ENCODE data around the gene CTRB1. TPM values are rescaled to one million over a fixed set of nuclear protein-coding genes. Genes with fewer than 3 reads are reported as not detected.

Gene CTRB1
- total and polyA plus RNA-seq, 2 of the 13 experiments (the other 11 are each of a cell fraction or from before 2014, with no cell fraction given) = not detected

DNA sequence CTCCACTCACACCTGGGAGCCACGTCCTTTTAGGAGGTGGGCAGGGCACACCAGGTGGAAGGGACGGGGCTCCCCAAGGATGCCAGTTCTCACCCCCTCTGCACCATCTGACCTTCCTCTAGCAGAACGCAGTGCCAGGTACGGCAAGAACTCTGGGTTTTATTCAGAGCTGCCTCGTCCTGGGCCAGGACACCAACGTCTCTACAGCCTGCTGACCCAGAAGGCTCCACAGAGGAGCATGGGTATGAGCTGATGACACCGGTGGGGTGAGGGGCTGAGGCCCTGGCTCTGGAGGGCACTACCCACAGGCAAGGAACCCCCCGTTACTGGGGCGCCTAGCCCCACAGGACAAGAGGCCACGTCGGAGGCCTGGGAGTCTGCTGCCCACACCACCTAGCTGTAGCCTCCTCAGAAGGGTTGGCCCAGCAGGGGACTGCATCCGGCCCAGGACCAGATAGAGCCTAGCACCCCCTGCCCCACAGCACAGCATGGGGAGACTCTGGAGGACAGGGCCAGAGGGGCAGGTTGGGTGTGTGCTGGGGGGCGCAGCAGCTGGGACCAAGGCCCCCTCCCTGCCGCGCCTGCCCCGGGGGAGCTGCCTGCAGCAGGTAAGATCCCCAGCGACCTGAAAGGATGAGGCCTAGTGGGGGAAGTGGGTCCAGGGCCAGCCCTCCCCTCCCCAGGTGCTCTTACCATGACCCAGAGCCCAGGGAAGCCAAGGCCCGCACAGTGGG, 18.8 kb downstream of the CTRB1 start (continued):
- TF ChIP-seq, protein P1, sequence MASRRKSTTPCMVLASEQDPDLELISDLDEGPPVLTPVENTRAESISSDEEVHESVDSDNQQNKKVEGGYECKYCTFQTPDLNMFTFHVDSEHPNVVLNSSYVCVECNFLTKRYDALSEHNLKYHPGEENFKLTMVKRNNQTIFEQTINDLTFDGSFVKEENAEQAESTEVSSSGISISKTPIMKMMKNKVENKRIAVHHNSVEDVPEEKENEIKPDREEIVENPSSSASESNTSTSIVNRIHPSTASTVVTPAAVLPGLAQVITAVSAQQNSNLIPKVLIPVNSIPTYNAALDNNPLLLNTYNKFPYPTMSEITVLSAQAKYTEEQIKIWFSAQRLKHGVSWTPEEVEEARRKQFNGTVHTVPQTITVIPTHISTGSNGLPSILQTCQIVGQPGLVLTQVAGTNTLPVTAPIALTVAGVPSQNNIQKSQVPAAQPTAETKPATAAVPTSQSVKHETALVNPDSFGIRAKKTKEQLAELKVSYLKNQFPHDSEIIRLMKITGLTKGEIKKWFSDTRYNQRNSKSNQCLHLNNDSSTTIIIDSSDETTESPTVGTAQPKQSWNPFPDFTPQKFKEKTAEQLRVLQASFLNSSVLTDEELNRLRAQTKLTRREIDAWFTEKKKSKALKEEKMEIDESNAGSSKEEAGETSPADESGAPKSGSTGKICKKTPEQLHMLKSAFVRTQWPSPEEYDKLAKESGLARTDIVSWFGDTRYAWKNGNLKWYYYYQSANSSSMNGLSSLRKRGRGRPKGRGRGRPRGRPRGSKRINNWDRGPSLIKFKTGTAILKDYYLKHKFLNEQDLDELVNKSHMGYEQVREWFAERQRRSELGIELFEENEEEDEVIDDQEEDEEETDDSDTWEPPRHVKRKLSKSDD (CRISPR knock-in tag; IDR thresholded peaks at IDR 0.05; ENCODE audit: low read depth) = no peak
- TF ChIP-seq ATF7 (IDR thresholded peaks at IDR 0.05) (no peak), ATF7 (CRISPR knock-in tag; IDR thresholded peaks at IDR 0.05) (no peak)
- TF ChIP-seq, protein P2, sequence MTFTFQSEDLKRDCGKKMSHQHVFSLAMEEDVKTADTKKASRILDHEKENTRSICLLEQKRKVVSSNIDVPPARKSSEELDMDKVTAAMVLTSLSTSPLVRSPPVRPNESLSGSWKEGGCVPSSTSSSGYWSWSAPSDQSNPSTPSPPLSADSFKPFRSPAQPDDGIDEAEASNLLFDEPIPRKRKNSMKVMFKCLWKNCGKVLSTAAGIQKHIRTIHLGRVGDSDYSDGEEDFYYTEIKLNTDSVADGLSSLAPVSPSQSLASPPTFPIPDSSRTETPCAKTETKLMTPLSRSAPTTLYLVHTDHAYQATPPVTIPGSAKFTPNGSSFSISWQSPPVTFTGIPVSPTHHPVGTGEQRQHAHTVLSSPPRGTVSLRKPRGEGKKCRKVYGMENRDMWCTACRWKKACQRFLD (CRISPR knock-in tag; IDR thresholded peaks at IDR 0.05; ENCODE audit: borderline replicate concordance) = 0 out of 2 replicates have a peak, but pooled peaks have one; percentile 12

DNA sequence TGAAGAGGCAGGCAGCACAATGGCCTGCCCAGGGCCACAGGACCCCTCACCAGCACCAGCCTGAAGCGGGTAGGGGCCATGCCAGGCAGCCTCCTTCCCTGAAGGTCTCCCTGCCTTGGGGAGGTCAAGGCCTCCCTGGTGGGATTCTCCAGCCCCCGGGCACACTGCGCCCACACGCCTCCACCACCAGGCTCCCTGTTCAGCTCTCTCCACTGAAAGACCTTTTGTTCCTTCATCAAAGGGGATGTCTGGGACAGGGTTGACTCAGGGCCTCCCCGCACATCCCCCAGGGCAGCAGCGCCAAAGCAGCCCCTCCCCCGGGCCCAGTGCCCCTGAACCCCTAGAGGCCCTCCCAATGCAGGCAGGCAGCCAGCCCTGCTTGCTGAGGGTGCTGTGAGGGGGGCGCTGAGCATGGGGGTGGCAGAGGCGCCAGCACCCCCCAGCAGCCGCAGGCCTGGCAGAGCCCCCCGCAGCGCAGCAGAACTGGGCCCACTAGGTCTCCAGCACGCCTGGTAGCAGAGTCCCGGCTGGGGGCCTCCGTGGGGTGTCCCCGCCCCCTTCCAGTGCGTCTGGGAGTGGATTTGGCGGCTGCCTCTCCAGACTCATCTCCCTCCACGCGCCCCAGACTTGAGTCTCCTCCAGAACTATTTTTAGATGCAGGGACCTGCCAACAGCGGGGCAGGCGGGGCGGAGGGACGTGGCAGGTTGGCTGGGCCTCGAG, 19.5 kb downstream of the CTRB1 start:
- ChIA-PET CTCF (ENCODE audit: low intra/inter-chr PET ratio, low total read pairs) (interaction anchor here (1.1 kb wide), 1 partner anchor 148 kb away, joined by 3 read pairs; no protein-coding TSS in a partner anchor), POLR2A (interaction anchor here (1.1 to 4.0 kb wide), 5 partner anchors 10 to 67 kb away, joined by 4 to 15 read pairs (median 4); partner anchors contain the start of gene BCAR1)
- Histone ChIP-seq H3K79me2 (ENCODE audit: insufficient read depth, low read length) (peaks cover 49% of the 10 kb centered on the region), H3K27me3 (ENCODE audit: control insufficient read depth in 1 of 2, insufficient read depth in 2 of 2, low read length in 2 of 2) (no peaks in the 10 kb centered on the region), H3K36me3 (replicated peaks in 1 of 2; ENCODE audit: control insufficient read depth in 1 of 2, insufficient read depth in 2 of 2, low read length in 2 of 2) (peaks cover 52 to 62% of the 10 kb centered on the region in 2 experiments), H3K9me3 (ENCODE audit: low read length) (no peaks in the 10 kb centered on the region), H3K4me2 (ENCODE audit: low read depth, low read length) (peak overlapping the region; percentile 60), H3K9ac (ENCODE audit: insufficient read depth, low read depth, low read length) (peak overlapping the region; percentile 72), H4K20me1 (ENCODE audit: insufficient read depth, low read length) (peaks cover 8% of the 10 kb centered on the region), H2AFZ (ENCODE audit: low read length) (no peak overlapping the region), H3K27ac (ENCODE audit: extremely low read length, insufficient read depth, low read length) (peak overlapping the region; percentile 77), H3K4me3 (replicated peaks in 1 of 3; ENCODE audit: insufficient read depth in 1 of 3, low read depth in 2 of 3, low read length in 3 of 3) (peak overlapping the region in 1 of 3 experiments; percentile 17; a peak in 1 of 6 replicates), H3K4me1 (ENCODE audit: insufficient read depth, low read length) (peaks cover 59% of the 10 kb centered on the region)
- BruUV-seq (replicated peaks) = no TSS peak
- ATAC-seq (peak; percentile 42), DNase-seq (ENCODE audit: low spot score) (peak; percentile 89), FAIRE-seq (peak; percentile 68)
- 41% methylated on average over 13 of the region's 25 CpGs for WGBS (ENCODE audit: low lambda C conversion rate)
- intact Hi-C loops (cut with micrococcal nuclease; ENCODE audit: unreplicated experiment) = loop anchor here (2.0 kb wide), 2 partner anchors 25 to 147 kb away; no protein-coding TSS in a partner anchor
- in situ Hi-C loops (cut with HindIII; ENCODE audit: extremely low pct_ligation_motif_present, low pct_unique_long_range_greater_than_20kb) = no loop called here
- TF ChIP-seq, protein P2 (CRISPR knock-in tag; IDR thresholded peaks at IDR 0.05; ENCODE audit: borderline replicate concordance) = 0 out of 2 replicates have a peak, but pooled peaks have one; percentile 8
- TF ChIP-seq, protein P3, sequence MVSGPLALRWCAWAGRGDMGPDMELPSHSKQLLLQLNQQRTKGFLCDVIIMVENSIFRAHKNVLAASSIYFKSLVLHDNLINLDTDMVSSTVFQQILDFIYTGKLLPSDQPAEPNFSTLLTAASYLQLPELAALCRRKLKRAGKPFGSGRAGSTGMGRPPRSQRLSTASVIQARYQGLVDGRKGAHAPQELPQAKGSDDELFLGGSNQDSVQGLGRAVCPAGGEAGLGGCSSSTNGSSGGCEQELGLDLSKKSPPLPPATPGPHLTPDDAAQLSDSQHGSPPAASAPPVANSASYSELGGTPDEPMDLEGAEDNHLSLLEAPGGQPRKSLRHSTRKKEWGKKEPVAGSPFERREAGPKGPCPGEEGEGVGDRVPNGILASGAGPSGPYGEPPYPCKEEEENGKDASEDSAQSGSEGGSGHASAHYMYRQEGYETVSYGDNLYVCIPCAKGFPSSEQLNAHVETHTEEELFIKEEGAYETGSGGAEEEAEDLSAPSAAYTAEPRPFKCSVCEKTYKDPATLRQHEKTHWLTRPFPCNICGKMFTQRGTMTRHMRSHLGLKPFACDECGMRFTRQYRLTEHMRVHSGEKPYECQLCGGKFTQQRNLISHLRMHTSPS (CRISPR knock-in tag; IDR thresholded peaks at IDR 0.05; ENCODE audit: low read depth) = peak; percentile 98
- peak; percentile 15 for TF ChIP-seq HNRNPLL (IDR thresholded peaks at IDR 0.05; ENCODE audit: low read depth, low read length, poor library complexity, severe bottlenecking)
- TF ChIP-seq NRL (CRISPR knock-in tag; IDR thresholded peaks at IDR 0.05; ENCODE audit: borderline replicate concordance) = 0 out of 2 replicates have a peak, but pooled peaks have one; percentile 19
- TF ChIP-seq, protein P4, sequence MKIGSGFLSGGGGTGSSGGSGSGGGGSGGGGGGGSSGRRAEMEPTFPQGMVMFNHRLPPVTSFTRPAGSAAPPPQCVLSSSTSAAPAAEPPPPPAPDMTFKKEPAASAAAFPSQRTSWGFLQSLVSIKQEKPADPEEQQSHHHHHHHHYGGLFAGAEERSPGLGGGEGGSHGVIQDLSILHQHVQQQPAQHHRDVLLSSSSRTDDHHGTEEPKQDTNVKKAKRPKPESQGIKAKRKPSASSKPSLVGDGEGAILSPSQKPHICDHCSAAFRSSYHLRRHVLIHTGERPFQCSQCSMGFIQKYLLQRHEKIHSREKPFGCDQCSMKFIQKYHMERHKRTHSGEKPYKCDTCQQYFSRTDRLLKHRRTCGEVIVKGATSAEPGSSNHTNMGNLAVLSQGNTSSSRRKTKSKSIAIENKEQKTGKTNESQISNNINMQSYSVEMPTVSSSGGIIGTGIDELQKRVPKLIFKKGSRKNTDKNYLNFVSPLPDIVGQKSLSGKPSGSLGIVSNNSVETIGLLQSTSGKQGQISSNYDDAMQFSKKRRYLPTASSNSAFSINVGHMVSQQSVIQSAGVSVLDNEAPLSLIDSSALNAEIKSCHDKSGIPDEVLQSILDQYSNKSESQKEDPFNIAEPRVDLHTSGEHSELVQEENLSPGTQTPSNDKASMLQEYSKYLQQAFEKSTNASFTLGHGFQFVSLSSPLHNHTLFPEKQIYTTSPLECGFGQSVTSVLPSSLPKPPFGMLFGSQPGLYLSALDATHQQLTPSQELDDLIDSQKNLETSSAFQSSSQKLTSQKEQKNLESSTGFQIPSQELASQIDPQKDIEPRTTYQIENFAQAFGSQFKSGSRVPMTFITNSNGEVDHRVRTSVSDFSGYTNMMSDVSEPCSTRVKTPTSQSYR (CRISPR knock-in tag; IDR thresholded peaks at IDR 0.05; ENCODE audit: borderline replicate concordance) = peak; percentile 97
